WERI-Rb-1 (cell line): ENCODE measurements around the gene DMBX1.

ENCODE experiments used
- DNase-seq: peaks from one replicate; pipeline ENCODE4 v3.0.0-alpha.2; 2020
- H3K27ac ChIP-seq: fragments of 250-450 bp; sonication (Bioruptor Pico); 2 replicates; pipeline ENCODE4 v1.5.1; 2020; ENCODE audit warnings: mild to moderate bottlenecking, moderate library complexity
- H3K27me3 ChIP-seq: fragments of 250-450 bp; sonication (Bioruptor Pico); 2 replicates; pipeline ENCODE4 v1.5.1; 2021; ENCODE audit warnings: mild to moderate bottlenecking, low read depth, moderate library complexity; ENCODE audit not compliant: insufficient read depth, severe bottlenecking
- H3K36me3 ChIP-seq: fragments of 250-450 bp; sonication (Bioruptor Pico); 2 replicates; pipeline ENCODE4 v1.5.1; 2020; ENCODE audit warnings: mild to moderate bottlenecking, moderate library complexity
- H3K4me3 ChIP-seq: 2 replicates; pipeline ENCODE4 v1.5.1; 2011; ENCODE audit warnings: low read depth, mild to moderate bottlenecking, control low read depth, low read length
- H3K9me3 ChIP-seq: fragments of 250-450 bp; sonication (Bioruptor Pico); 2 replicates; pipeline ENCODE4 v1.5.1; 2021; ENCODE audit warnings: mild to moderate bottlenecking, moderate library complexity; ENCODE audit not compliant: severe bottlenecking
- TF ChIP-seq, protein P1 (sequence below): IDR thresholded peaks from 2 replicates; pipeline ENCODE4 v1.5.1; 2011; ENCODE audit warnings: low read depth, mild to moderate bottlenecking, control low read depth, inconsistent platforms, low read length

Gene DMBX1

DNA sequence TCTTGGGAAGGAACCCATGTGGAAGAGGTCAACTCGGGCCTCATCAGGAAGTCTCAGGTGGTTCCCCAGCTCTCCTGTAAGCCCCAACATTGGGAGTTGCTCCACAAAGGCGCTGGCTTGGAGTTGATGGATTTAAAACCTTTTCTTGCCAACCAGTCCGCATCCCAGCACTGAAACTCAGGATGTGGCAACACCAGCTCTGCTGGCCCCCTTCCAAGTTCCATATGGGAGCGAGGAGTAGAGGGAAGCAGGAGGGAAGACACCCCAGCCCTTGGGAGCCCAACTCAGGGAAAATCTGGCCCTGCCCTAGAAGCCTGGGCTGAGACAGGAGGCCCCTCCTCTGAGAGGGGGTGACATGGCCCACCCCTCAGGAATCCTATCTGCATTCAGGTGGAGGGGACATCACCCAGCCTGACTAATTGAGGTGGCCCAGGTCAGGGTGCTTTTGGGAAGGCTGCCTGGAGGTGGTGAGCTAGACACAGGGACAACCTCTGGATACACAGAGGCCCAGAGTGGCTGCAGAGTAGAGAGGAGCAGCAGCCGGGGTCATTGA, 33.1 kb upstream of the DMBX1 start:
- Histone ChIP-seq H3K27ac (no peak overlapping the region), H3K27me3 (no peaks in the 10 kb centered on the region), H3K36me3 (no peaks in the 10 kb centered on the region), H3K9me3 (no peaks in the 10 kb centered on the region), H3K4me3 (no peak overlapping the region)
- TF ChIP-seq, protein P1, sequence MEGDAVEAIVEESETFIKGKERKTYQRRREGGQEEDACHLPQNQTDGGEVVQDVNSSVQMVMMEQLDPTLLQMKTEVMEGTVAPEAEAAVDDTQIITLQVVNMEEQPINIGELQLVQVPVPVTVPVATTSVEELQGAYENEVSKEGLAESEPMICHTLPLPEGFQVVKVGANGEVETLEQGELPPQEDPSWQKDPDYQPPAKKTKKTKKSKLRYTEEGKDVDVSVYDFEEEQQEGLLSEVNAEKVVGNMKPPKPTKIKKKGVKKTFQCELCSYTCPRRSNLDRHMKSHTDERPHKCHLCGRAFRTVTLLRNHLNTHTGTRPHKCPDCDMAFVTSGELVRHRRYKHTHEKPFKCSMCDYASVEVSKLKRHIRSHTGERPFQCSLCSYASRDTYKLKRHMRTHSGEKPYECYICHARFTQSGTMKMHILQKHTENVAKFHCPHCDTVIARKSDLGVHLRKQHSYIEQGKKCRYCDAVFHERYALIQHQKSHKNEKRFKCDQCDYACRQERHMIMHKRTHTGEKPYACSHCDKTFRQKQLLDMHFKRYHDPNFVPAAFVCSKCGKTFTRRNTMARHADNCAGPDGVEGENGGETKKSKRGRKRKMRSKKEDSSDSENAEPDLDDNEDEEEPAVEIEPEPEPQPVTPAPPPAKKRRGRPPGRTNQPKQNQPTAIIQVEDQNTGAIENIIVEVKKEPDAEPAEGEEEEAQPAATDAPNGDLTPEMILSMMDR: no peak
- no peak for DNase-seq

DNA sequence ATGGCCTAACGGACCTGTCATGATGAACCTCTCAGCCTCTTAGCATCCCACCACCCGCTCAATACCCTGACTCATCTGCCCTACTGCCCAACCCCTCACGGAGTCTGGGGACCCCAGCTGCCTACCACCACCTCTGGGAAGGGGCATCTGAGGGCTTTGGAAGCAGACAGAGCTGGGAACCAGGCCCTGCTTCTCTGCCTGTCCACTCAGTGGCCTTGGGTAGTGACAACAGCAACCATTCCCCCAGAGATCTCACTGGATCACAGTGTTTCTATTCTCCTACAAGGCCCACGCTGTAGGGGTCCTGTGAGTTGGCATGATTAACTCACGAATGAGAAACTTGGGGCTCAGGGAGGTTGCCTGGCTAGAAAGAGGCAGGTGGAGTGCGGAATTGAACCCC, 32.5 kb upstream of the DMBX1 start:
- H3K27ac ChIP-seq: no peak overlapping the region
- H3K9me3 ChIP-seq: no peaks in the 10 kb centered on the region
- TF ChIP-seq, protein P1: no peak
- H3K36me3 ChIP-seq: no peaks in the 10 kb centered on the region
- no peak overlapping the region for H3K4me3 ChIP-seq
- DNase-seq: no peak
- H3K27me3 ChIP-seq: no peaks in the 10 kb centered on the region

DNA sequence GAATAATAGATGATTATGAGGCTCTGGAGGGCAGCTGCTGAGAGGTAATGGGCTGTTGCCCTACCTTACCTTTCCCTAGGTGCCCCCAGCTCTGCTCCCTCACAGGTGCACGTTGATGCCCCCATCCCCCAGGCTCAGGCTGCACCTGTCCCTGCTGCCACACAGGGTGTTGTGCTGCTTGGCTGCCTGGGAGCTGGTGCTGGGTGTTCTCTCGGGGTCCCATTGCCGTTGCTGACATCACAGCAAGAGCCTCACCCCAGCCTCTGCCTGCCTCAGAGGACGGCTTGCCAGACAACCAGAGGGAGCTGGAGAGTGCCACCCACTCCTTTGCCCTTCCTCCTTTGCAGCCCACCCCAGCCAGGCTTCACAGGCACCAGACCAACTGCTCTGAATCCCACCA, 31.4 kb upstream of the DMBX1 start:
- H3K9me3 ChIP-seq: no peaks in the 10 kb centered on the region
- no peak overlapping the region for H3K27ac ChIP-seq
- H3K27me3 ChIP-seq: no peaks in the 10 kb centered on the region
- DNase-seq: no peak
- no peak overlapping the region; the same call in 1 of the 2 replicates for H3K4me3 ChIP-seq
- no peaks in the 10 kb centered on the region for H3K36me3 ChIP-seq
- TF ChIP-seq, protein P1: no peak

DNA sequence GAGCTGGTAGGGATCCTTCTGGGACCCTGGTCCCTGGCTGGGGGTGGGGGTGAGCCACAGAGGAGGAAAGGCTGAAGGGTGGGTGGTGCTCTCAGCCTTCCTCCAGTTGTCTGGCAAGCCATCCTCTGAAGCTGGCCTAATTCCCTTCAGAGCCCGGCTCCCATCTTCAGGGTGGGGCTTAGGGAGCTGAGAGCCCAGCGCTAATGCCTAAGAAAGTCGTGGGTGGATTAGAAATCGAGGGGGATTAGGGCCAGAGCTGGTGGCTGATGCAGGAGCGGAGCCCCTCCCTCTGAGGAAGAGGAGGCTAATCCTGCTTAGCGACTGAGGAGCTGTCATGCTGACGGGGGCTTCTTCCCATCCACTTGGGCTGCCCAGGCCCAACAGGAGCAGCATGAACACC, 30.8 kb upstream of the DMBX1 start:
- Histone ChIP-seq H3K36me3 (no peaks in the 10 kb centered on the region), H3K27ac (0 out of 2 replicates have a peak overlapping the region, but pooled peaks have one; percentile 34), H3K4me3 (no peak overlapping the region), H3K9me3 (no peaks in the 10 kb centered on the region), H3K27me3 (no peaks in the 10 kb centered on the region)
- DNase-seq: peak; percentile 92
- TF ChIP-seq, protein P1: no peak

DNA sequence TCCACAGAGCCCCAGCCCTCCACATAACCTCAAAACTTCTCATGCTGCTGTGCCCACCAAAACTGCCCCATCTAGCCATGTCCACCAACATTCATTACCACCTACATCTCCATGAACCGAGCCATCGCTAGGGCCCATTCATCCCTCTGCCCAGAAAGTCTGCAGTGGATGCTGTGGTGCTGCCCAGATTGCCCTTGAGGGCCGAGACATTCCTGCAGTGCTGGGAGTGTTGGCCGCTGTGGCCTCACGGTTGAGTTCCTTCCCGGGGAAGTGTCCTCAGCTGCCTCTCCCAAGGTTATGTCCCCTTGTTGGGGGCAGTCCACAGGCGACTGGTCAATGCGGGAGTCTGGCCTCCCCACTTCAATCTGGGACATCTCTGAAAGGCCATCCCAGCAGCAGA, 30.3 kb upstream of the DMBX1 start:
- no peak for DNase-seq
- Histone ChIP-seq H3K4me3 (no peak overlapping the region), H3K9me3 (no peaks in the 10 kb centered on the region), H3K27ac (no peak overlapping the region), H3K27me3 (no peaks in the 10 kb centered on the region), H3K36me3 (no peaks in the 10 kb centered on the region)
- TF ChIP-seq, protein P1: no peak

DNA sequence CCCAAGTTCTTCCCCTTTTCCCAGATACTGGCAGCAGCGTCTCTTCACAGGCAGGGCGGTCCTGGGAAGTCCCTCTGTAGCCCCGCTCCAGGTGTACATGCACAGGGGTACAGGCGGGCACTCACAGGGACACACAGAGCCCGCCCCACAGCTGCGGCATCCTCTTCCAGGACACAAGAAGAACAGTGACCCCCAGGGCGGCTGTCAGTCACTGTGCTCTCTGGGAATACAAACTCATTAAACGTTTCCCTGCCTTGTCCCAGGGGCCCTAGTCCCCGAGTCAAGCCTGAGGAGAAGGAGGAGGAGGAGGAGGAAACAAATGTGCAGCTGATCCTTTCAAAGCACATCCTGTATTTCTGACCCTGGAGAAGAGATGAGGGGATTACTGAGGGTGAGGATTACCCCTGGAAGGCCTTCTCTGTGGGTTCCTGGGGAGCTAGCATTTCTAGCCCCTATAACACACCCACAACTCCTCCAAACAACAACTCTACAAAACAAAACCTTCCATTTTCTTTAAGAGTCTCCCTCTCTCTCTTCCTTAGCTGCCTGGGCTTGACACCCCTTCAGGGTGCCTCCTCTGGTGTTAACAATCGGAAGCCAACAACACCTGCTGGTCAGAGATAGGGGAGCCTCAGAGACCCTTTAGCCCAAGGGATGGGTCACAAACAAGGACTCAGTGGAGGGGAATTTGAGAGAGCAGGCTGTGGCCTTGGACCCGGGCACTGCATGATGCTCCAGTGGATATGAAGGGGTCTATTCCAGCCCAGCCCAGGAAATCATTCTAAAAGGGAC, 28.4 kb upstream of the DMBX1 start:
- no peaks in the 10 kb centered on the region for H3K36me3 ChIP-seq
- H3K9me3 ChIP-seq: no peaks in the 10 kb centered on the region
- H3K4me3 ChIP-seq: no peak overlapping the region
- no peak overlapping the region for H3K27ac ChIP-seq
- H3K27me3 ChIP-seq: no peaks in the 10 kb centered on the region
- TF ChIP-seq, protein P1: no peak
- peak; percentile 41 for DNase-seq
